Measurements from ENCODE around the gene PSG11. TPM values are rescaled to one million over a fixed set of nuclear protein-coding genes. Genes with fewer than 3 reads are reported as not detected.
"Not testable (repeated sequence)": the region's sequence is repeated elsewhere in the genome, so short reads cannot be mapped to it uniquely, and the experiment has no call there.

The PSG11 gene
- total and polyA plus RNA-seq, 2 donors from 2014 or later: not detected

DNA sequence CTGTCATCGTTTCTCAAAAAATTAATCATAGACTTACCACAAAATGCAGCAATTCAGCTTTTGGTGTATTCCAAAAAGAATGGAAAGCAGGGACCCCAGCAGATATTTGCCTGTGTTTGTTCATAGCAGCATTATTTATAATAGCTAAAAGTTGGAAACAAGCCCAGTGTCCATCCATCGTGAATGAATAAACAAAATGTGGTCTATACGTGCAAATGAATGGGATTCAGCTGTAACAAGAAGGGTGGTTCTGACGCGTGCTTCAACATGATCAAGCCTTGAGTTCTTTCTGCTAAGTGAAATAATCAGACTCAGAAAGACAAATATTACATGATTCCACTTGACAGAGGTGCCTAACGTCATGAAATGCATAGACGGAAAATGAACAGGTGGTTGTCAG, 36.4 kb downstream of the PSG11 start:
- Histone ChIP-seq H3K9me3 (ENCODE audit: control insufficient read depth in 2 of 3, insufficient read depth in 1 of 3, low read length in 3 of 3) (no peaks in the 10 kb centered on the region), H3K9ac (ENCODE audit: low read length in 3 of 3) (no peak overlapping the region), H3K4me1 (ENCODE audit: control insufficient read depth in 2 of 3, insufficient read depth in 2 of 3, low read depth in 1 of 3, low read length in 3 of 3) (no peaks in the 10 kb centered on the region), H3K36me3 (ENCODE audit: control insufficient read depth in 2 of 3, insufficient read depth in 3 of 3, low read length in 3 of 3) (no peaks in the 10 kb centered on the region), H3K27ac (ENCODE audit: low read depth in 2 of 2, low read length in 2 of 2) (no peak overlapping the region), H3K4me3 (ENCODE audit: low read length in 3 of 3) (no peak overlapping the region), H3K27me3 (ENCODE audit: control insufficient read depth, insufficient read depth, low read length) (no peaks in the 10 kb centered on the region)
- intact Hi-C loops (cut with DNase I): no loop called here
- DNase-seq: no peak
- FAIRE-seq: no peak
- TF ChIP-seq, protein P1, sequence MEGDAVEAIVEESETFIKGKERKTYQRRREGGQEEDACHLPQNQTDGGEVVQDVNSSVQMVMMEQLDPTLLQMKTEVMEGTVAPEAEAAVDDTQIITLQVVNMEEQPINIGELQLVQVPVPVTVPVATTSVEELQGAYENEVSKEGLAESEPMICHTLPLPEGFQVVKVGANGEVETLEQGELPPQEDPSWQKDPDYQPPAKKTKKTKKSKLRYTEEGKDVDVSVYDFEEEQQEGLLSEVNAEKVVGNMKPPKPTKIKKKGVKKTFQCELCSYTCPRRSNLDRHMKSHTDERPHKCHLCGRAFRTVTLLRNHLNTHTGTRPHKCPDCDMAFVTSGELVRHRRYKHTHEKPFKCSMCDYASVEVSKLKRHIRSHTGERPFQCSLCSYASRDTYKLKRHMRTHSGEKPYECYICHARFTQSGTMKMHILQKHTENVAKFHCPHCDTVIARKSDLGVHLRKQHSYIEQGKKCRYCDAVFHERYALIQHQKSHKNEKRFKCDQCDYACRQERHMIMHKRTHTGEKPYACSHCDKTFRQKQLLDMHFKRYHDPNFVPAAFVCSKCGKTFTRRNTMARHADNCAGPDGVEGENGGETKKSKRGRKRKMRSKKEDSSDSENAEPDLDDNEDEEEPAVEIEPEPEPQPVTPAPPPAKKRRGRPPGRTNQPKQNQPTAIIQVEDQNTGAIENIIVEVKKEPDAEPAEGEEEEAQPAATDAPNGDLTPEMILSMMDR (IDR thresholded peaks at IDR 0.05; ENCODE audit: borderline replicate concordance, extremely low read depth, insufficient read depth): no peak

DNA sequence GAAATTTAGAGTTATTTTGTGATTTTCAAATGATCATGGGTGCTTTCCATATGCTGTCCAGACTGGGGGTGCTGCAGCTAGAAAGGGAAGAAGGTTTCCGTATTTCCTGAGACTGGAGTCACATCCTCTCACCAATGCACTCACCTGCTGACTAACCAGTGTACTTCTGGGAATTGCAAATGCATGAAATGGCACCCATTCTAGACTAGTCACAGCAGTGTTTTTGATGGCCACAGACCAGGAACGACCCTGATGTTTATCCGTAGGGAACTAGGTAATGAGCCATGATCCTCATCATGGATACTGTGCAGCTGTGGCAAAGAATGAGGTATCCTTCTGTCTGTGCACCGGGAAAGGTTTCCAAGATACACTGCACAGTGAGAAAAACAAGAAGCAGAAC, 37.1 kb downstream of the PSG11 start:
- H3K4me3 ChIP-seq (ENCODE audit: low read length in 3 of 3); H3K27ac ChIP-seq (ENCODE audit: low read depth in 2 of 2, low read length in 2 of 2); H3K4me1 ChIP-seq (ENCODE audit: control insufficient read depth in 2 of 3, insufficient read depth in 2 of 3, low read depth in 1 of 3, low read length in 3 of 3); DNase-seq; H3K36me3 ChIP-seq (ENCODE audit: control insufficient read depth in 2 of 3, insufficient read depth in 3 of 3, low read length in 3 of 3); H3K9ac ChIP-seq (ENCODE audit: low read length in 3 of 3); H3K27me3 ChIP-seq (ENCODE audit: control insufficient read depth, insufficient read depth, low read length); intact Hi-C loops (cut with DNase I); FAIRE-seq; H3K9me3 ChIP-seq (ENCODE audit: control insufficient read depth in 2 of 3, insufficient read depth in 1 of 3, low read length in 3 of 3): not testable (repeated sequence)

DNA sequence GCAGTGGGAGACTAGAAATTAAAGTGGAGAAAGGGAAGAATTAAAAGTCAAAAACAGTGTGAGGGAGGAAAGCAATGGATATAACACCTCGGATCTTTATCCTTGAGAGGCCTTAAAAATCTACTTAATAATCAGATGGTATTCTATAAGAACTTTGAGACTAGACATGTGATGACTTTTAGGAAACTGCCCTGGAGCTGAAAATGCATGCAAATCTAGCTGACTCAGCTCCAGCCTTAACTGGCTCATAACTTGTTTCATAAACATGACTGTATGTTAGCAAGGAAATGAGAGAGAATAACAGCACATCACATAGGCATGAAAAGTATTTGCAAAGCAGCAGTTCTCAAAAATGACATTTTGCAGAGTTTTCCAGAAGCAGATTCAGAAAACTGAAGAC, 38.1 kb downstream of the PSG11 start:
- H3K4me1 ChIP-seq (ENCODE audit: control insufficient read depth in 2 of 3, insufficient read depth in 2 of 3, low read depth in 1 of 3, low read length in 3 of 3); intact Hi-C loops (cut with DNase I); H3K27ac ChIP-seq (ENCODE audit: low read depth in 2 of 2, low read length in 2 of 2): not testable (repeated sequence)

DNA sequence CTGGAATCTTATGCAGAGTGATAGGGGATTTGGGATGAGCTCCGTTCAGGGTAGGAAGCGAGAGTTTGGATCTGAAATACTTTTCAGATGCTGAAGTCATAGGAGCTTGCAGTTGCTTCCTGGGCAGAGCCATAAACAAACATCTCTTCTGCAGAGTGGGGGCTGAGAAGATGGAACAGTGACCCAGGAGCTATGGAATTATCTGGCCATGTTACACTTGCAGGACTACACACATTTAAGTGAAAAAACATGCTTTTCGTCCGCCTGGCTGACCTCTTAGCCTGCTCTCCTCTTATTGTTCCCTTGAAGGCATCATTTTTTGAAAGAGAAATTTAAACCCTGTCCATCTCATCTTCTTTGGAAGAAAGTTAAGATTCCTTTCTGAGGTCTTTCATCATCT, 40.7 kb downstream of the PSG11 start:
- Histone ChIP-seq H3K4me1 (ENCODE audit: control insufficient read depth in 2 of 3, insufficient read depth in 2 of 3, low read depth in 1 of 3, low read length in 3 of 3) (no peaks in the 10 kb centered on the region), H3K4me3 (ENCODE audit: low read length in 3 of 3) (no peak overlapping the region), H3K36me3 (ENCODE audit: control insufficient read depth in 2 of 3, insufficient read depth in 3 of 3, low read length in 3 of 3) (no peaks in the 10 kb centered on the region), H3K9me3 (ENCODE audit: control insufficient read depth in 2 of 3, insufficient read depth in 1 of 3, low read length in 3 of 3) (no peaks in the 10 kb centered on the region), H3K27ac (ENCODE audit: low read depth in 2 of 2, low read length in 2 of 2) (no peak overlapping the region), H3K27me3 (ENCODE audit: control insufficient read depth, insufficient read depth, low read length) (no peaks in the 10 kb centered on the region), H3K9ac (ENCODE audit: low read length in 3 of 3) (no peak overlapping the region)
- intact Hi-C loops (cut with DNase I): no loop called here
- FAIRE-seq: no peak
- DNase-seq: no peak
- TF ChIP-seq, protein P1 (IDR thresholded peaks at IDR 0.05; ENCODE audit: borderline replicate concordance, extremely low read depth, insufficient read depth): no peak

More for the DNA sequence above, 38.1 kb downstream of the PSG11 start:
- not testable (repeated sequence) for FAIRE-seq; H3K4me3 ChIP-seq (ENCODE audit: low read length in 3 of 3); DNase-seq; H3K9me3 ChIP-seq (ENCODE audit: control insufficient read depth in 2 of 3, insufficient read depth in 1 of 3, low read length in 3 of 3); H3K27me3 ChIP-seq (ENCODE audit: control insufficient read depth, insufficient read depth, low read length); H3K36me3 ChIP-seq (ENCODE audit: control insufficient read depth in 2 of 3, insufficient read depth in 3 of 3, low read length in 3 of 3); H3K9ac ChIP-seq (ENCODE audit: low read length in 3 of 3)

DNA sequence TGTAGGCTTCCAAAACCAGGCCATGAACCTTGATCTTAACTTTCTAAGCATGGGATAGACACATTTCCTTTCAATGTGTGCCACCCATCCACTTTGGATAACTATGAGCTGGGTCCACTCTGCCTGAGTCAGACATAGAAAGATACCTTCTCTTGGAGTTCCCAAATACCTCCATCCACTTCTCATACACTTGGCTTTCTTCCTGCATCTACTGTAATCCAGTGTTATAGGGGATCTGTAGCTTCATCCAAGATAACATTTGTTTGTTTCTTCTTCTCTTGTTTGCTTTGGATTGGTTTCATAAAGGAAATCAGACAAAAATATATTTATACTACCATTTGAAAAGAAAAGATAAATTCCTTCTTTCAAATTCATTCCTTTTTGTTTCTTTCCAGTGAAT, 44.2 kb downstream of the PSG11 start:
- H3K27ac ChIP-seq (ENCODE audit: low read depth in 2 of 2, low read length in 2 of 2); H3K4me1 ChIP-seq (ENCODE audit: control insufficient read depth in 2 of 3, insufficient read depth in 2 of 3, low read depth in 1 of 3, low read length in 3 of 3); intact Hi-C loops (cut with DNase I); H3K27me3 ChIP-seq (ENCODE audit: control insufficient read depth, insufficient read depth, low read length); H3K4me3 ChIP-seq (ENCODE audit: low read length in 3 of 3); H3K9me3 ChIP-seq (ENCODE audit: control insufficient read depth in 2 of 3, insufficient read depth in 1 of 3, low read length in 3 of 3); DNase-seq; H3K36me3 ChIP-seq (ENCODE audit: control insufficient read depth in 2 of 3, insufficient read depth in 3 of 3, low read length in 3 of 3); H3K9ac ChIP-seq (ENCODE audit: low read length in 3 of 3); FAIRE-seq: not testable (repeated sequence)

DNA sequence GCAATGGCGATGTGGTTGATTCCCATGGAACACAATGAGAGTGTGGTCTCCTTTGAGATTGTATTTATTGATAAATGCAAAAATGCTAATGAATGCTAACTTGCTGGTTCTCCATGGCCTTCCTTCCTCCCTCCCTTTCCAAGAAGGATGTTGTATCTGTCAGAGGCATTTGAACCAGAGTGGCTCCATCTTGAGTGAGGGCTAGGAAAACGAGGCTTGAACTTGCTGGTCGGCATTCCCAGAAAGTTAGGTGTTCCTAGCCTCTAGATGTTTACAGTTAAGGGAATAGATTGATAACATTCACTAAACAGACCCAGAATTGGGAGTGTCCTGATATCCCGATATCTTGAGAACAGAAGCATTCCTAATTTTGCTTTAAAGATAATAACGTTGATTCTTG, 54.8 kb downstream of the PSG11 start:
- H3K36me3 ChIP-seq (ENCODE audit: control insufficient read depth in 2 of 3, insufficient read depth in 3 of 3, low read length in 3 of 3); H3K27ac ChIP-seq (ENCODE audit: low read depth in 2 of 2, low read length in 2 of 2); H3K4me1 ChIP-seq (ENCODE audit: control insufficient read depth in 2 of 3, insufficient read depth in 2 of 3, low read depth in 1 of 3, low read length in 3 of 3); H3K9ac ChIP-seq (ENCODE audit: low read length in 3 of 3); H3K9me3 ChIP-seq (ENCODE audit: control insufficient read depth in 2 of 3, insufficient read depth in 1 of 3, low read length in 3 of 3); DNase-seq; FAIRE-seq; H3K4me3 ChIP-seq (ENCODE audit: low read length in 3 of 3); intact Hi-C loops (cut with DNase I); H3K27me3 ChIP-seq (ENCODE audit: control insufficient read depth, insufficient read depth, low read length): not testable (repeated sequence)
